DMS 273 (cell line): Measurements from ENCODE around the gene RAI2.
A peak's percentile ranks its signal among the peaks of the same experiment; 100 is the strongest.

Experiments
- DNase-seq: peaks from one replicate; lab custom pipeline; 2025; ENCODE audit not compliant: unreplicated experiment; lab: John Stamatoyannopoulos, UW

Gene RAI2

DNA sequence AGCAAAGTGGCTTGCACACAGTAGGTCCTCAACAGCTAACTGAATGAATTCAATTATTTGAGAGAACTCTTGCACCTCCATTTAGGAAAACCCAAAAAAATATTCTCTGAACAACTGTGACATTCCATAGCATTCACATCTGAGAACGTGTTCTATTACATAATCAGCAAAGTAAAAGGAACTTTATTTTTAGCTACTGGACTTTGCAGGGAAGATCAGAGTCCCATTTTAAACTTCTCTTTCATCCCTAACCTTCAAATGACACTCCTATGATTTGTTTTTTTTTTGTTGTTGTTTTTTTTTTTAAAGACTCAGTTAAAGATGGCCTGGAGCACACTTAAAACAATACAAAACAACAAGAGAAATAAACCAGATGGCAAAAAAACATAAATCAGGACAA is 30.9 kb downstream of the RAI2 start:
- DNase-seq, result no peak

DNA sequence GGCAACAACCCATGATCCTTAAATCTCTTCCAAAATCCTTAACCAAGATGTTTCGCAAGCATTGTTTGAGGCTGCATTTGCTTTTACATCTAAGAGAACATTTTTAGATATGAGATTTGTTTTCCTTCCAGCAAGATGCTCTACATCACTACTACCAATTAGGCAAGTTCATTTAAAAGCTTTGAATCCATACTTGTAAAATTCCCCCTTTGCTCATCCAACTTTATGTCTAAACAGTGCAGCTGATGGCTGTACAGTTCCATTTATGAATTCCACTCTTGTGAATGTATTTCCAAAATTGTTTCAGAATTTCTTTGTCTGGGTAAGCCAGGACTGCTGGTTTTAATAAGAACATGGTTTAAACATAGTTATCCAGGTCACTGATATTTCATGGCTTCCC is 31.5 kb downstream of the RAI2 start:
- no peak for DNase-seq

DNA sequence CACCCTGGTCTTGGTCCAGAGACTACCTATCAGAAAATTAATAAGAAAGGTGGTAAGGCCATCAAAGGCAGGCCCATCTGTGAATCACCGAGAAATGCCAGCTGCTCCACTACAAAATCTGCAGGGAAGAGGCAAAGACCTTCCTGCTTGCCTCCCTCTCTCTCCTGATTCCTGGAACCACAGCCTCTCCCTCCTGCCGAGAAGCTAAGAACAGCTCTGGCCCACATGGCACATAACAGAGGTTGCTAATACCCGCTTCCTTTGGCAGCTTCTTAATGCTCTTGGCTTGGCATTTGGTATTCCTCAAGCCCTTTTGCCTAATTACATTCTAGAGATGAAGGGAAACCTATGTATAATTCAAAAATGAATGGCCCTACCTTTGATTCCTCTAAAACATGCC is 32.9 kb downstream of the RAI2 start:
- peak; percentile 37 for DNase-seq

DNA sequence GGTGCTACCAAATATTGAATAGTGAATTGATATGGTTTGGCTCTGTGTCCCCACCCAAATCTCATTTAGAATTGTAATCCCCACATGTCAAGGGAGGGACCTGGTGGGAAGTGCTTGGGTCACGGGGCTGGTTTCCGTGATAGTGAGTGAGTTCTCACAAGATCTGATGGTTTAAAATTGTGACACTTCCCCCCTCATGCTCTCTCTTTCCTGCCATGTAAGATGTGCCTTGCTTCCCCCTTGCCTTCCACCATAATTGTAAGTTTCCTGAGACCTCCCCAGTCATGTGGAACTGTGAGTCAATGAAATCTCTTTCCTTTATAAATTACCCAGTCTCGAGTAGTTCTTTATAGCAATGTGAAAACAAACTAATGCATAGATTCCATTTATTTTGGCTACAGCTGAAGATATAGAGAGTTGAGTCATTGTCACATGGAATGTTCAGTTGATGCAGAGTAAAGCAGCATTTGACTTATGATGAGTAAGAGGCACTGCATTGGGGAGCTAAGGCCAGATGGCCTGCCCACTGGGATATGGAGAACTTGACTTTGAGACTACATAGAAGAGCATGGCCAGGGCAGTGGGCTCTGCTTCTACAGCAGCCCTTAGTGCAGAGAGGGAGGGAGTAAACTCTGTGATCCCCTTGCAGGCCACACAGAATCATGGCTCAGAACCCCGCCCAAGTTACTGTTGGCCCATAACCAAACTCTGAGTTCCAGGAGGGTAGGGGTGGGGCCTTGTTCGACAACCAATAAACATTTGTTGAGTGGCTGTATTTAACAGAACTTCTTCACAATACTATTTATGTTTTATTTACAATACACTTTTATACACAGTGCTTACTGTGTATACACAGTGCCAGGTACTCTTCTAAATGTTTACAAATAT is 34.2 kb downstream of the RAI2 start:
- no peak for DNase-seq

DNA sequence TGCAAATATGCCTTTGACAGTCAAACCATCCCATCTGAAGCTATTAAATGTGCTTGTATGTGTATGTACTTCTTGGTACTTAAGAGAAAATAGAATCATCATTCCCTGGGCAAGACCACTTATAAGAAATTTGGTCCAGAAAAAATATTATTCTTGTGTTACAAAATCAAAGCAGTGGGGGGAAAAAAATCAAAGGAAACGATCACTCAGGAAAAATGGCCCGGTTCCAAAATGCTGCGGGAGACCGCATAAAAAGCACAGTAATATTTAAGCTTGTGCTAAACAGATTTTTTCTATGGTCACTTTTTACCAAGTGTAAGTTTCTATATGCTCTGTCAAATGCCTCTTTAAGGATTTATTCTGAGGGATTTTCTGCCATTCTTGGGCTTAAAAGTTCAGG is 36.1 kb downstream of the RAI2 start:
- DNase-seq, result no peak

DNA sequence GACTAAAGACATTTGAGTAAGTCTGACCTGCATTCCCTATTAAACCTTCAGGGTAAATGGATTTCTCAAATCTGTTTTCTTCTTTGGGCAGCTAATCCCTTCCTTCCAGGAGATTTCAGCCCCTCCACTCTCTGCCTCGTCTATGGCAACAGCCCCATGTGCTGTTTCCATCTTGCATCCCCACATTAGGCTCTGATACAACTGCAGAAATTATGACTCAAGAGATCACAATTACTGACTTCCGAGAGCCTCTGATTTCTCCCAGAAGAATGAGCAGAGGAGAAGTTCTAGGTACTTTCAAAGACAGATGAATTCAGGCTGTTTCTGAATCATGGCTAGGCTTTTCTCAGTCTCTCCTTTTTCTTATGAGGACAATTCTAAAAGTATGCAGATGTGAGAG is 38.7 kb downstream of the RAI2 start:
- no peak for DNase-seq

DNA sequence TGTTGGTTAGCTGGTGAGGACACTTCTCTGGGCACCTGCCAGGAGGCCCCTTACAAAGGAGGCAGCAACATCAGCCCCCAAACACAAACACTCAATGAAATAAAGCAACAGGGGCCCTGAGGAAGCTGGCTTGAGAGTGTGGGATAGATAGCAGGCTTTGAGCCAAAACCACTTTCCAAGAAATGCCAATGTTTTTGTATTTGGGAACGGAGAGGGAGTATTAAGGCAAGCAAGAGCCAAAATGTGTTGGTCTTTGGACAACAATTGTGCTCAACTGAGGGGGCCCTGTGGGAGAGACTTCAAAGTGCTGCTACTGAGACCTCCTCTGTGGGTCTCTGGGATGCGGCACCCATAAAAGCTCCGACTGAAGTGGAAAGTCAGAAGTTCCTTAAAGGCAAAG is 41.0 kb downstream of the RAI2 start:
- no peak for DNase-seq

DNA sequence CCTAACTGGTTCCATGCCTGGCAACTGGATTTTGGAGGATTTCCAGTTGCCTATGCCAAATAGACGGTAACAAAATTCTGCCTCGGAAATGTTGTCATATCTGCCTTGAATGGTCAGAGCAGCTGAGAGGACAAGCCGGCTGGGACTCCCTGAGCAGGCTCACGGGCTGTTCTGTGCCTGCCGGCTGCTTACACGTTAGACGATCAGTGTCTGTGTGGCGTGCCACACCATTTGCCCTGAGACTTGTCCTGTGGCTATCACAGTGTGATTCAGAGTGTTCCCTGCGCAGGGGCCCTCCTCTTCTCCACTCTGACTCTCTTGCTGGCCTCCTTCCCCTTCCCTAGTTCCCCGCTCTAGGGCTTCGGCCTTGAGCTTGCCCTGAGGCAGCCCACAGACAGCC is 42.4 kb downstream of the RAI2 start:
- DNase-seq, result no peak

DNA sequence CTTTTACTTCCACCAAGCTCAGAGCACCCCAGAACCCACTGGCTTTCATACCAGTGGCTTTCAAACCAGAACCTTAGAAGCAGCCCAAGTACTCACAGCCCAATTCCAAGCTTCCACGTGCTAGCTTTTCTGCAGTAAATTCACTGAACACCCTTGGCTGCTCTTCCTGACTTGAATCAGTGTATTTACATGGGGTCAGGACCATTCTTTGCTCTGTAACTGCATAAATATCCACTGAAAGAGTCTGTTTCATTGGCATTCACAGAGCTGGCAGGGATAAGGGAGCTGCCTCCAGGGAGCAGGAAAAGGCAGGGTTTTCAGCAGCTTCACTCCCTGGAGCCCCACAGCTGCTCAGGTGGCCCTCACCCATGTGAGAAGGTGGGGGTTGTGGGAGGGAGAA is 43.8 kb downstream of the RAI2 start:
- no peak for DNase-seq

DNA sequence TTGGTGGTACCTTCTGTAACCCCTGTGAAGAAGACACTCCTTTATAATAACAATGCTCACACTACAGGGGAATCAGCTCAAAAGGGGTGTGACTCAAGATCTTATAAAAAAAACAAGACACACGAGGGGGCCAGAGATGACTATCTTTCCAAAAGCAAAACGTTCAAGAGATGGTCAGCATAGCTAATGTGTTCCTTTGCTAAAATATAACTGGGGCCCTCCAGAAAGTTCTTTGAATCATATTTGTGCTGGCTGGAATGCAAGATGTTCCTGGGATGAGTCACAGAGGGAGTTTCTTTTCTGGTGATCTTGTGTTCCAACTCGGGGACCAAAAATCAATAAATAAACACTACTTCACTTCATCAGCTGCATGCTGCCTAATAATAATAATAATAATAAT is 46.5 kb downstream of the RAI2 start:
- no peak for DNase-seq

DNA sequence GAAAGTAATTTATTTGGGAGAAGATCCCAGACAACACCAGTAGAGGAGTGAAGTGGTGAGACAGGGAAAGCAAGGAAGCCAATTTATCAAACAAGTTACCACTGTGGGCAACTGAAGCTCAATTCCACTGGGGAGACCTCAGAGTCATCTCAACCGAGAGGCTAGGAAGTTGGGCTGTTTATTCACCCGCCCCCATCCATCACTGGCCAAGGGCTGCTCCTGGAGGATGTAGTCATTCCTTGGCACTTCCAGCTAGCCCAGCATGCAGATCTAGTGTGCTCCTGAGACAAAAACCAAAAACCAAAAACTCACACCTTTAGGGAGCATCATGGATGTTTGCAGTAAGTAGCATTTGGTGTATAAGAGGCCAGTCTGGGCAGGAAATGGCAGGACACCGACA is 47.0 kb downstream of the RAI2 start:
- no peak for DNase-seq

DNA sequence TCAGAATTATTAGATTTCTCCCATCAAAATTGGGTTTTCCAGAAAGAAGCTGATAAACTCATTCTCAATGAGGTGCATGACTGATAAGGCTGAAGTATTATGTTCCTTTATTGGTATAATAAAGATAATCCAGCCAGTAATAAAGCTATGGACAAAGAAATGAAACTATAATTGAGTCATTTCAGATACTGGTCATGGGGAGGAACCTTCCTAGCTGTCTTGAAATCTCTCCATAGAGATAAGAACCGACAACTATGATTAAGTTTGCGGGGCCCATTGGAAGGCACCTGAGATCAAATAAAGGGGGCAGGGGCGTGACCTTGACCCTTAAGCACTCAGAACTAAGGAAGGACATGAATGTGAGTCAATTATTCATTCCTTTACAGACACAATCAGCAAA is 47.8 kb downstream of the RAI2 start:
- no peak for DNase-seq

DNA sequence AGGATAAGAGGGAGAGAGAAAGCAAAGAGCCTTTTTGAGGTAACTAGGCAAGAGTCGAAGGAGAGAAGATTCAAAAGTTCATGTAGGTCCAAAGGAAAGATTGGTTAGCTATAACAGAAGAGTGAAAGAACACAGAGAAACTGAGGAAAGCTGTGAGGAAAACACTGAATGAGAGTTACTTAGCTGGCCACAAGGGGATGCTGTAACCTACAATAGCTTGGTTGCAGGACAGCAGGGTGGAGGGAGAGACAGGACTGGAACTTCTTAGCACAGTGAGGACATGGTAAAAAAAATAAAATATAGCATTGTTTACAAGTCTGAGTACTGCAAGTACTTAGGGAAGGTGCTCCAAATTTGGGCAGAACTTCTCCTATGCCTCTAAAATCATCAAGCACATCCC is 48.3 kb downstream of the RAI2 start:
- DNase-seq, result peak; percentile 46

DNA sequence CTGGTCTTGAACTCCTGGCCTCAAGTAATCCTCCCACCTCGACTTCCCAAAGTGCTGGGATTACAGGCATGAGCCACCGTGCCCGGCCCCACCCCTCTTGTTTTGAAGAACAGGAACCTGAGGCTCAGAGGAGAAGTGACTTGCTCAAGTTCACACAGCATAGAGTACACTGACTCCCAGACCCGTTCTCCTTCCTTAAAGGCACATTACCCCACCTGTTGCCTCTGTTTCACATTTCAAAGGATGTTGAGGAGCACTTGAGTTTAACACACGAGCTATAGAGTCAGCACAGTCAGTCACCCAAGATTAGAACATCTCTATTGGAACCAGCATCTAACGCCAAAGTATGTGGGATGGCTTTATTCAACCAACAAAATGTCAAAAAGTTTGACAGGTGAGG is 51.1 kb downstream of the RAI2 start:
- DNase-seq, result no peak

DNA sequence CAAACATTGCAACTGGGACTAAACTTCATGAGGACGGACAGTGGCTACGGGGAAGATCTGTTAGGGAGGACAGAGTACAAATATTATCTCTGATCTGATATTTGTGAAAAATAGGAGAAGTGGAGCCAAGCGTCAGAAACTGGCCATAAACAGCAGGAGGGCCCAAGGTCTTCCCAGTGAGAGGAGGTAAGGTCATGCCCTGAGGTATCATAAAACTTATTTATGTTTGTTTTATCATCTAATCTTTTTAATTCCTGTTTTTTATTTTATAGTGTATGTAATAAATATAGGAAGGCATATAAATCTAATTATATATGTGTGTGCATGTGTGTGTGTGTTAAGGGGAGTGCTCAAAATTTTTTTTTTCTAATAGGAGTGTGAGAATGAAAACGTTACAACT is 51.8 kb downstream of the RAI2 start:
- DNase-seq, result no peak

DNA sequence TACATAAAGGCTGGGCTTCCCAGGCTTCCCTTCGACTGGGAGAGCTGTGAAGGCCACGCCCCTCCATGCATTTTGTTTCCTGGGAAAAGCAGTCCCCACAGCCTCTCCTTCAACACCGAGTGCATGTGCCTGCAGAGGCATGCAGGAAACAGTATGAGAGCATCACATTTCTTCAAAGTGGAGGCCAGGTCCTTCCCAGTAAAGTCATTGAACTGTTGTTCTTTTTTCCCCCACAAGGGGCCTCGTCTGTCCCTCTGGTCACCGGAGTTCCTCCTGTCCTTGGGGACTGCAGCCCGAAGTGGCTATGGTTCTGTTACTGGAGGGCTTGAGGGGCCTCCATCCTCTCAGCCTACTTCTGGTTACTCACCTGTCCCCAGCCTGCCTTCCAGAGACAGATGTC is 56.0 kb downstream of the RAI2 start:
- peak; percentile 21 for DNase-seq

DNA sequence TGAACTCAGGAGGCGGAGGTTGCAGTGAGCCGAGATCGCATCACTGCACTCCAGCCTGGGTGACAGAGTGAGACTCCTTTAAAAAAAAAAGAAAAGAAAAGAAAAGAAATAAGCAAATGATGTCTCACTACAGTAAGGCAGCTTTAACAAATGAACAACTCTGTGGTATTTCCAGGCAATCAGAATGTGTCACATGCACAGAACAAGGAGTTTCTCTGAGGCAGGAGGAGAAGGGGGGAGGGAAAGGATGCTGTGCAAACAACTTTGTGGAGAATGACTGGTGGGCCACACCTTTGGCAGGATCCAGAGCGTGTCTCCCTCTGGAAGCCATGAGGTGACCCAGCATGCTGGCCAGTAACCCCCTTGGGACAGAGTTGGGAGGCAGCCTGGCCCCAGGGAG is 57.6 kb downstream of the RAI2 start:
- DNase-seq, result no peak

DNA sequence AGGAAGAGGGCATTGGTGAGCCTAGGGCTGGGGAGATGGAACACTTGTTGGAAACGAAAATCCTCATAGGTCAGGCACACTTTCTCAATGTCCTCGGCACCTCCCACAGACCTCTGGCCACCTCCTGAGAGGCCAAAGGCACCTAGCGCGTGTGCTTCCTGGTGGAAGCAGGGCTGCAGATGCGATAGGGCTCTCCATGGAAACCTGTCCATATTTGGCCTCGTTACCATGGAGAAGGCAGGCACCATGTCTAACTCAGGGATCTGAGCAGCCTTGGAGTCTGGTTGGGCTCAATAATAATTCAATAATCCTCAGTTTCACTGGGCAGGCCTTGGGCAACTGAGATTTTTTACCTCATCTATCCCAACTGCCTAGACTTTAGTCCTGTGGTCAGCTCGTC is 58.3 kb downstream of the RAI2 start:
- DNase-seq, result peak; percentile 4

DNA sequence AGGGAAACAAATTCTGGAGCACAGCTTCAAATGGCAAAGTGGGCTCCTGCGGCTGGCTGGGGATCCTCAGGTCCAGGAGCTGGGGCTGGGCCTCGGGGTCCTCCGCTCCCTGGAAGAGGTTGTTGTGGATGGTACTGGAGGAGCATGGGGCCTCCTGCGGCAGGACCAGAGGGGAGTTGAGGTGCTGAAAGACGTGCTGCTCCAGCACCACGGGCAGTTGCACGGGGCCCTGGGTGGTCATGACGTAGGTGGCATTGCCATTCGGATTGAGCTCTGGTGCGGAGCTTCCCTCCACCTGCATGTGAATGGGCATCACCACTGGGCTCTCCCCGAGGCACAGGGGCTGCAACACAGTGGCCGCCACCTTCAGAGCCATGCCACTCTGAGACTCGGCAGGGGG is 59.7 kb downstream of the RAI2 start:
- no peak for DNase-seq

DNA sequence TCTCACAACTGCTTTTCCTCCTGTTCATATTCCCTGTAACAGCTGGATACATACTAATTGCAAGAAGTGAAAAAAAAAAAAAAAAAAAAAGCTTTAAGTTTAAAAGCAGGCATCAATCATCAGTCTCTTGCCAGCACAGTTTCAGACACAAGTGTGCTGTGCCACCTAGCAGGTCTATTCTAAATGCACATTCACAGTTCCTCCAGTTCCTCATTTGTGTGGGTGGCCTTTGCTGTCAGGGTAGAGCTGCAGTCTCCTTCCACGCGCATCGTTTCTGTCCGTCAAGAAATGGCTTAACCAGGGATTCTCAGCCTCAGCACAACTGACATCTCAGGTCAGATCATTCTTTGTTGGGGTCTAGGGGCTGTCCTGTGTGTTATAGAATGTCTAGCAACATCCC is 62.2 kb downstream of the RAI2 start:
- no peak for DNase-seq

DNA sequence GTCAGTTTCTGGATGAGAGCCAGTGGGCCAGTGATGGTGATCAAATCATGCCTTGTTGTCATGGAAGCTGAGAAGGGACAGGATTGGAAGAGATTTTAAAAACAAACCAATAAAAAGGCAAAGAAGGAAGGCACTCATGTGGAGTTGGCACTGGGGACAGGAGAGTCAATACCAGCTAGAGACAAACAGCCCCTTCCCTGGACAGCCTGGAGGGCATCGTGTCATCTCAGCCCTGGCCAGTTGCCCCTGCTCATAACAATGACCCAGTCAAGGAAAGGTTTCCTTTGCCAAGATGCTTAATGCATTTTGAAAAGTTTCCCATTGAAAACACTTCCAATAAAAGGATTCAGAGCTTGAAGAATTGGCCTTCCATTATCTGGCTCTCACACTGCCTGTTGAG is 68.3 kb downstream of the RAI2 start:
- DNase-seq, result no peak

DNA sequence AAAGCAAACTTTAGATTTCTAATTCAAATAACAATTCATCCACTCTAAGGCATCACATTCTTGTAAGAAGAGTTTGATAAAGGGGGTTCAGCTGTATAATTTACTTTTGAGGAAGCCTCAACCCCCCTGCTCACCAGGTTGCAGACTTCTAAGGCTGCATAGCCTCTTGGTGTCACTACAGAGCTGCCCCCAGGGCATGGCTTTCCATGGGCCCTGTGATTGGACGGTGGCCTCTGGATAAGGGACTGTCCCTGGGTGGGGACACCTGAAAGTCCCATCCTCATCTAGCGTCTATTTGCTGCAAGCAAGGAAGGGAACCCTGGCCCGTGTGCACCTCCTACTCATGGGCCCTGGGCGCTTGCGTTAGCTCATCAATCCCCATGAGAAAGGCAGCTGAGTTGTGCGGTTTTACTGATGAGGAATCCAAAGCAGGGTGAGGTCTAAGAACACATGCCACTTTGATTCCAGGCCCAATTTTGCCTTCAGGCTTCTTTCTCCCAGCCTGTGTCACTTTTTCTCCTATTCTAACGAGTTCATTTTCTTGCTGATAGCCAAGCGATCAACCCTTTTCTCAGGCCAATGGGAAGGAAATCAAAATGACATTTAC is 72.0 kb downstream of the RAI2 start:
- DNase-seq, result no peak

DNA sequence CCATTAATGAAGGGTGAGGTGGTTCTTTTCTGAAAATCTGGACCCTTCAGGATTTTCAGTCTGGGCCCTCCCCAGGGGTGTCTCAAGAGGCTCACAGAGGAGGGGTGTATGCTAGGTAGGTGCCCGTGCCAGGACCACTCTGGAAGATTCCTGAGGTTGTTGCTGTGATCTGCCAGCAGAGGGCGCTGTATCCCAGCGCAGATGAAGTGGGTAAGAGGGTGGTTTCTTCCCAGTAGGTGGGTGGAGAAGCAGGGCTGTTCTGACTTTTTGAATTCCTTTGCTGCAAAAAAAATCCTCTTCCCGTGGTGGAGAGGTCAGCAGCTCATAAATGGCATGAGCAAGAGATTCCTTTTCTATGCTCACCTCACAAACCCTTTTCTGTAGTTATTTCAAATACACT is 72.7 kb downstream of the RAI2 start:
- DNase-seq, result peak; percentile 72
